GM18909 (cell line): ENCODE results near the gene THAP9.

Experiments used
- ATAC-seq: cut with Tn5 transposase; IDR thresholded peaks from one replicate; pipeline ENCODE4 v1.9.1; 2021; ENCODE audit warnings: mild to moderate bottlenecking; ENCODE audit not compliant: unreplicated experiment, poor library complexity

The THAP9 gene

GRCh38 chr4:82947498-82947897 is 47.0 kb downstream of the THAP9 start:
- ATAC-seq: no peak

- no peak for ATAC-seq
These were observed 48.2 kb downstream of the THAP9 start for GRCh38 chr4:82948647-82949204.

GRCh38 chr4:82951196-82951595 is 50.7 kb downstream of the THAP9 start:
- no peak for ATAC-seq

DNA sequence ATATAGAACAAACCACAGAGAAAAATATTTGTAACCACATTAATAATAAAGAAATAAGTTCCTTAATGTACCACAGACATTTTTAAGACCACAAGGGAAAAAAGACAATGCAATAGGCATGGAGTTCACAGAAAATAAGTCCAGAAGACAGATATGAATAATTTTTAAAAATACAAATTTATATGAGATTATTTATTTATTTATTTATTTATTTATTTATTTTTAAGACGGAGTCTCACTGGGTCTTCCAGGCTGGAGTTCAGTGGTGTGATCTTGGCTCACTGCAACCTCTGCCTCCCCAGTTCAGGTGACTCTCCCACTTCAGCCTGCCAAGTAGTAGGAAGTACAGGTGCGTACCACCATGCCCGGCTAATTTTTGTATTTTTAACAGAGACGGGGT is 53.7 kb downstream of the THAP9 start:
- ATAC-seq: no peak

DNA sequence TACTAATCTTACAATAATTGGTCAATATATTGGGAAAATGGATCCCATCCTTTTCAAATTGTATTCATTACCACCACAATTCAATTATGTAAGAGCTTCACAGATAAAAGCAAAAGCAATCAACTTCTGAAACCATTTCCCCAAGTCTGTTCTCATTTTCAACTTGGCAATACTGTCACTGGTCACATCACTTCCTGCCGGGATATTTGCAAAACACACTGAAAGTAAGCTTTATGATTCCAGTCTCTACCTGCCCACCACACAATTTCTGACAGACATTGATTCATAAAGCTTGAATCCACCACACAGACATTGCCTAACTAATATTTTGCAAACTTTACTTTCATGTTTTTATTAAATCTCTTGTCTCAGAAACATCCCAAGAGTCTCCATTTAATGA is 56.5 kb downstream of the THAP9 start:
- ATAC-seq: no peak

DNA sequence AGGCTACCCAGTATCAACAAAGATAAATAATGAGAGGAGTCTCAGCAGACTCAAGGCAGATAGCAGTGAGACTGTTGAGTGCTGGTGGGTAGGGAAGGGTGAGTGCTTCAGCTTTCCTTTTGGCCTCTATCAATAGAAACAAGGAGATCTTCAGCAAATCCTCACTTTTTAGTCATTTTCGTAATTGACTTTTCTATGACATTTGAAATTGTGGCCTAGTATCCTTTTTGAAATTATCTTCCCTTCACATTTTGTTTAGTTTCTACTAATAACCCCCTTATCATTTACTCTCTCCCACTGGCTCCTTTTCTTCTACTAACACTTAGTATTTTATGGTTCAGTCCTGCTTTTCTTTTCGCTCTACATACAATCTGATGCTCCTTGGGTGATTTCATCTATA is 65.2 kb downstream of the THAP9 start:
- ATAC-seq: no peak

DNA sequence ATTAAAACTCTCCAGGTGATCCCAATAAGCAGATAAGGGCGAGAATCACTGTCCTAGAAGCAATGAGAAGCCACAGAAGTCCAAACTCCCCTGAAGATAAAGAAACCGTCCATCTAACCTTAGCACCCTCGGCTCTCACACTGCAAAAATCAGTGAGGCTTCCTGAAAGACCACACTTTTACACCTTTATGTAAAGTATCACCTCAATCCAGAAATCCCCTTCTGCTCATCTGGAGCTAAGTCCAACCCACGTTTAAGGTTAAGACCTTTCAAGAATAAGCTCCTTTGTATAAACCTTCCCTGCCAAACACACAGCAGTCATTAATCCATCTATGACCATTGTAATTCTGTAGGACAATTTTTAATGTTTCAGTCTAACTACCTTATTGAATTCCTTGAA is 68.4 kb downstream of the THAP9 start:
- ATAC-seq: no peak

- no peak for ATAC-seq
These were observed 68.9 kb downstream of the THAP9 start for GRCh38 chr4:82969414-82969813.
